Fibroblast of skin of right biceps (primary cell): ENCODE data around the gene ATE1.
"Not testable (repeated sequence)": the region's sequence is repeated elsewhere in the genome, so short reads cannot be mapped to it uniquely, and the experiment has no call there.

Experiments used
- DNase-seq: peaks from one replicate; pipeline ENCODE4 v3.0.0-alpha.2; 2013

ATE1 gene

DNA sequence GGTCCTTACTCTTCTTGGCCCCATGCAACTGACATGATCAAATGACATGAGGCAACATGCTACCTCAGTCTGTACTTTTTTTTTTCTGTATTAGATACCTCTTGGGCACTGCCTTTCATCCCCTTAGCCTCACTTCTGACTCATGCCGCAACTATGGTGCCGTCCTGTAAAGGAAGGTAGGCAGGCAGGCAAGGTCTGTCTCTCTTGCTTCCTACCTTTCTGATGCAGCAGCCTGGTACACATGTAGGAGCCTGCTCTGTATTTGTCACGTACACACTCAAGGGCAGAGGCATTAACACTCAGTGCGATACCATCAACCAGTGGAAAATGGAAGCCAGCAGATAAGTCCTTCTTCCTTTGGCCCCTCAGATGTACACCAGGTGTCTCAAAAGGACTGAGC is 146.7 kb downstream of the ATE1 start:
- DNase-seq, result no peak

DNA sequence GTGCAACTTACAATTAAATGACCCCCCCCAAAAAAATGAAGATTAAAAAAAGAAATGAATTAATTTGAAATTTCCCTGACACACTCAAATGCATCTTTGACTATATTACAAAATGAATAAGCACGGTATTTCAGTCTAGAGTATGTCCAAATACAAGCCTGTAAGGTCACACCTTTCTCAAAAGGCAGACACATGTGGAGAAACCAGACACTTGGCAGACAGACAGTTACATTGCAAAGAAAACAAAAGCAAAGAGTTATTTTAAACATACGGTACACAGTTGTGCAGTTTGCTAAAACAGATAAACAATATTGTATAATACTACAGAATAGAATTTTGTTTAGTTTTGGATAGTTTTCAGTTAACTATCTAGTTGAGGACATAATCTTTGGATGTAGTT is 153.0 kb downstream of the ATE1 start:
- no peak for DNase-seq

DNA sequence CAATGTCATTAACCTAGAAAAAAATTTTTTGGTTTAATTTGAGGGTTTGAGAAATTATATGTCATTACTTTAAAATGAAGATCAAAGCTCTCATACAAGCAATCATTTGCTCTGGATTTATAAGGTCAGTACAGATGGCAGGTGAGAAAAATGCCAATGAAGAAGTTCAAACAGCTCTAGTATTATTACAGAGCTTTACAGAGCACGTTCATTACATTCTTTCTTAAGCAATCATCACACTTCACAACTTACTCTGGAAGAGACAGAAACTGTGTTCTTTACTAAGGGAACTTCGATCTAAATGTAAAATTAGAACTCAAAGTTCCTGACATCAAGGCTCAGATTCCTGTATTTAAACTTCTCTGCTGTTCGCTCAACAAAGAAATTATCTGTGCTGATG is 153.4 kb downstream of the ATE1 start:
- peak; percentile 28 for DNase-seq

DNA sequence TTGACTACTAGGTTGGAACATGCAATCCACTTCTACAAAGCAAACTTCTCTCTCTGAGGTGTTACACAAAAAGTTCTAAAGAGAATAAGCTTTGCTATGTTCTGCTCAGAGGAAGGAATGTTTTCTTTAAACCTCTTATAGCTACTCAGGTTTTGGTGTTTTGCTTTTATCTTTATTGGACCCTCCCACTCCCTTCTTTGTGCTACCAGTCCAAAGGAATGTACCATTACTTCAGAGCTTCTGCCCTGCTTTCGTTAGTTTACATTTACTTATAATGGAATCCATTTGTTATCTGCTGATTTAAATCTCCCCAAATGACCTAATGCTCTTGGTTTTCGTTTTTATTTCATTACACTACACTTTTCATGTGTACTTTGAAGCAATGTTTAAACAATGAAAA is 154.9 kb downstream of the ATE1 start:
- peak; percentile 54 for DNase-seq

DNA sequence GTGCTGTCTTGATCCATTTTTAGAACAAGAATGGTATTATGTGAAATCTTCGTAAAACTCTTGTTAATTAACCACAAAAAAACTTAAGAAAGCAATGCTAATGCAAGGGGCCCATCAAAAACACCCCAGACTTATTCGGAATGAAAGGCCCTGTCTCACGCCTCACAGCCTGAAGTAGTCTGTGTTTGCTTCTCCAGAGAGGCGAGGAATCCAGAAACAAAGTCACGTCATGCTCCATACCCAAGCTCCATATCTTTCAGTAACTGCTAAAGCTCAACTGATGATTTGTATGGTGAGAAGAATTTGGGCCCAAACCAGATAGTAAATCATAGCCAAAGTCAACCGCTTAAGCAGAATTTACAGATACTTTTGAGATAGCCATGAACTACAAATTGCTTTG is 155.4 kb downstream of the ATE1 start:
- DNase-seq, result peak; percentile 87

DNA sequence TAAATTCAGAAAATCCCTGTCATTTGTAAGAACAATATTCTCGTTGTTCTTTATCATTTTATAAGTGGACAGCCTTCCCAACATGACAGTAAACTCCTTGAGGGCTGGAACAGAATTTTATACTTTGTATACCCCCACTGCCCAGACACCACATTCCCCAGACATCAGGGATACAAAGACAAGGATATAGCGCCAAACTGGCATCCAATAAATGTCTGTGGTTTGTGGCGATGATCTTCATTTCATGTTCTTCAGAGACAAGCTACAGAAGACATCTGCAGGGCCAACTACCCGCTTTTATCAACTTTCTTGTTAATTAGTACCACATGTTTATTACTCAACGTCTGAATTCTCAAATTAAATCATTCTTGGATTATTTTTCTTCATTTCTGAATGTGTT is 155.9 kb downstream of the ATE1 start:
- DNase-seq, result peak; percentile 88

DNA sequence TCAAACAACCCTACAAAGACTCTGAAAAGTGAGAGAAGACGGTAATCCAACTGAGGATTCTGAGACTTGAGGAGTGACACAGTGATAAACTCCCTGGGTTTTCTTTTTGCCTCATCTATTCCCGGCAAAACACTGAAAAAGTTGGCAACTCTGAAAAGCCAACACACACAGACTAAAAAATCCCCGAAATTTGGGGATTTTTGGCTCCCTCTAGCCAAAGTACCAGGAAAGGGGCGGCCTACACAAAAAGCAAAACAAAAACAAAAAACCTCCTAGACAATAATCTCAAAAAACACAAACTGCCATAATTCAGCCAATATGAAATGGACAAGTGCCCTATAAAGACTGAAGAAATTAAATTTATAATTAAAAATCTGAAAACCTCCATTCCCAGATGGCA is 161.4 kb downstream of the ATE1 start:
- DNase-seq, result no peak

DNA sequence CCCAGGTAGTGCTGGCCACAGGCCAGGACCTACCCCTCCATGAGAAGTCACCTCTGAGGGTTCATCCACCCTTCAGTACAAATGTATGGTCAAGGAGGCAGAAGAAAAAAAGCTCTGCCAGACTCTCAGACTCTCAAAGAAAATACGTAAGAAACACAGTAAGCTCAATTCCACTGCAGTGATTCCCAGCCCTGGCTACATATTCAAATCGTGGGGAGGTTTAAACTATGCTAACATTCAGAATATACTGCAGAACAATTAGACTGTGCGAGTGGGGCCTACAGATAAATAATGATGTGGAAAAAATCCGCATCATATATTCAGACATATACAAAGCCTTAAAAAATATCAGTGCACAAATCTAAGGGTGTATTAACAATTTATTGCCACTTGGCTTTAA is 162.6 kb downstream of the ATE1 start:
- no peak for DNase-seq

DNA sequence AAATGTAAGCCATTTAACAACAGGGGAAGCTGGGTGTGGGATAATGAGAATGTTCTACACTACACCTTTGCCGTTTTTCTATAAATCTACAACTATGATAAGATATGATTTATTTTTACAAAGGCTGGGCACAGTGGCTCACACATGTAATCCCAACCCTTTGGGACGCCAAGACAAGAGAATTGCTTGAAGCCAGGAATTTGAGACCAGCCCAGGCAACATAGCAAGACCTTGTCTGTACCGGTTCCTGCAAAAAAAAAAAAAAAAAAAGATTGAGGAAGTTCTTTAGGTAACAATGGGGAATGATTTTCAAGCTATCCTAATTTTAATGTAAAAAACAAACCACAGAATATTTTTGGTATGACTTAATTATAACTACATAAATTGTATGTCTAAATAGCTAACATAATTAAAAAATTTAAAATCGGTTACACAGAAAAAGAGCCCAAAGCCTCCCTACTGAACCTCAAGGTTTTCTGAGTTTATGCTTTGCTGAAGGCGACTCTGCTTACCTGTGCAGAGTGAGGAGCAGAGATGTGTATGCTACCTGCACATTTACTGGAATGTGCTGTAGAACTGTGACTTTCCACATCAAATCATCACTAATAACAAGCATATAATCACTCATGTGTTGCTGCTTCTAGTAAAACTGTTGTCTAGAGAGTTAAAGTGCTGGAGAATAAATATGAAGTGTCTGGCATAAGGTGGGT is 163.4 kb downstream of the ATE1 start:
- DNase-seq, result no peak

DNA sequence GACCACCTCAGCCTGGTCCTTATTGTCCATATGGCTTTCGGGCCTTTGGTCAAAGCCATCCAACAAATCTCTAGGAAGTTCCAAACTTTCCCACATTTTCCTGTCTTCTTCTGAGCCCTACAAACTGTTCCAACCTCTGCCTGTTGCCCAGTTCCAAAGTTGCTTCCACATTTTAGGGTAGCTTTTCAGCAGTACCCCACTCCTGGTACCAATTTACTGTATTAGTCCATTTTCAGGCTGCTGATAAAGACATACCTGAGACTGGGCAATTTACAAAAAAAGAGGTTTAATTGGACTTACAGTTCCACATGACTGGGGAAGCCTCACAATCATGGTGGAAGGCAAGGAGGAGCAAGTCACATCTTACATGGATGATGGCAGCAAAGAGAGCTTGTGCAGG is 170.6 kb downstream of the ATE1 start:
- DNase-seq, result not testable (repeated sequence)

DNA sequence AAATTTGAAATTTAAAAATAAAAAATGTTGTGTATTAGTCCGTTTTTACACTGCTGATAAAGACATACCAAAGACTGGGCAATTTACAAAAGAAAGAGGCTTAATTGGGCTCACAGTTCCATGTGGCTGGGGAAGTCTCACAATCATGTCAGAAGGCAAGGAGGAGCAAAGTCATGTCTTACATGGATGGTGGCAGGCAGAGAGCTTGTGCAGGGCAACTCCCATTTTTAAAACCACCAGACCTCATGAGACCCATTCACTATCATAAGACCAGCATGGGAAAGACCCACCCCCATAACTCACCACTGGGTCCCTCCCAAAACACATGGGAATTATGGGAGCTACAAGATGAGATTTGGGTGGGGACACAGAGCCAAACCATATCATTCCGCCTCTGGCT is 172.3 kb downstream of the ATE1 start:
- not testable (repeated sequence) for DNase-seq

DNA sequence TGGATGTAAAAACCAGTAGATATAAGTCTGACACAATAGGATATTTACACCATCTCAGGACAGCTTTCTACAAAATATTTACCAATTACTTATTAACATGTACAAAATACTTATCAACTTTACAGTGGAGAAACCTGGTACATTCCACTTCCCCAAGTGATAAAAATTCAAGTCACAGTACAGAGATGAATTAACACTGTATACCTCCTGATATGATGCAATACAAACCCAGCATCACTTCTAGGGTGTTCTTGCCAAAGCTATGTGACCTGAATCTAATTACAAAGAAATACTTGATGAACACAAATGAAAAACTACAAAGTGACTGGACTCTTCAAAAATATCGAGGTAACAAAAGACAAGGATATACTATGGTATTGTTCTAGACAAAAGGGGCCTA is 173.2 kb downstream of the ATE1 start:
- no peak for DNase-seq

DNA sequence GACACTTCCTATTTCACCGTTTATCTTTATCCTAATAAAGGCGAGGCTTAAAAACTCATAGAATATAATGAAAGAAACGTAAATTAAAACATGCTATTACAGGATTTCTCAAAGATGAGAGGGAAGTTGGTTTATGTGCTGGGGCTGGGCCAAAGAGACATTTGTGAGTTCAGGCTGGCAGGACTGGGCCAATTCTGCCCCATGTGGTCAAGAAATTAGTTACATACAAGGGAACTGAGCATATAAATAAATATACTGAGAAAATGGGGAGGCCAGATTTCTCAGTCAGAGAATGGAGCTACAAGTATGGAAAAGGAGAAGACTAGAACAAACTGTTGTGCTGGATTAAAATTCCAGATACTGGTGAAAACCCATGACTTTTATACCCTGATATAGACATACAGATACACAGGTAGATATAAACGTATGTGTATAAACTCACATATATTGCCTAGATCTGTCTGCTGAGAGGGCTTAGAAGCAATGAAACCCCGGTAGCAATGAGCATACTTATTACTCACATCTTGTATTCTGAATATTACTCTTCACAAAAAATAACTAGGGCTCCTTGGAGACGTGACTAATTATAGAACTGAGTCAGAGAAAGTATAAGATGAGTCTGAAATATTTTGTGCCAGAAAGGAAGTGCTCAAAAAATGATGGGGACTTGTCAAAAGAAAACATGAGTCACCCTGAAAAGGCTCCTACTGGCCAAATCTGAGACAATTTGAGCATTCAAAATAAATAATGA is 173.9 kb downstream of the ATE1 start:
- DNase-seq, result peak; percentile 94

DNA sequence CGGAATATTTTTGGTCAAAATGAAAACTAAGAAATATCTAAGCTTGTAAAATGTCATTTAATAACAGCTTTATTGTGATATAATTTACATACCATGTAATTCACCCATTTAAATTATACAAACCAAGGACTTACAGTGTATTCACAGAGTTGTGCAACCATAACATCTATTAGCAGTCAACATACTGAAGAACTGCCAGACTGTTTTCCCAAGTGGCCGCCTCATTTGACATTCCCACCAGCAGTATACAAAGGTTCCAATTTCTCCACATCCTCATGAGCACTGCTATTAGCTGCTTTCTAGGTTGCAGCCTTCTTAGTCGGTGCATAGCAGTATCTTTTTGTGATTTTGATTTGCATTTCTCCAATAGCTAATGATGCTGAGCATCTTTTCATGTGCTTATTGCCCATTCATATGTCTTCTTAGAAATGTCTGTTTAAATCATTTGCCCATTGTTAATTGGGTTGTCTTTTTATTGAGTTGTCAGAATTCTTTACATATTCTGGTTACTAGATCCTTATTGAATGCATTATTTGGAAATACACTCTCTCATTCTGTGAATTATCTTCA is 176.6 kb downstream of the ATE1 start:
- DNase-seq, result no peak

DNA sequence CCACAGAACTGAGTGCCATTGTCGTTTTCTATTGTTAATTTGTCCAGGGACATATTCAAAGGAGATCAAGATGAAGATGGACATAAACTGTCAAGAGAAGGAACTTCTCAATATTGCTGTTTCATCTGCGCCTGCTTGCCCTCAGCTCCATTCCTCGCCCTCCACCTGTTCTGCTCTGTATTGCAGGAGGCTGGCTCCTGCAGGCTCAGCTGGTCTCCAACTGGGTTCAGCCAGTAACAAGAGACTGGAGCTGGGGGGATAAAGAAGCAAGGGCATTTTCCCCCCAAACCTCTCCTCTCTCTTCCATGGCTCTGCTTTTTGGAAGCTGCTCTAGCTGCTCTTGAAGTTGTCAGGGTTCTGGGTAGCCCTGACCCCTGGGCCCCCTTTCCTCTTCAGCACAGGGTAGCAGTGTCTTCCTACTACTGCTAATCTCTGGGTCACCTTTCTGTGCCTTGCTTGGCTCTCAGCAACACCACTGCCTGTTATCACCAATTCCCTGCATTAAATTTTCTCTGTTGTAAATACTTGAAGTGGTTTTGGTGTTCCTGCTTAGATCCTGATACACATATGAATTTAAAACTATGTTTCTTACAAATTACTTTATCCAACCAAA is 180.6 kb downstream of the ATE1 start:
- no peak for DNase-seq

DNA sequence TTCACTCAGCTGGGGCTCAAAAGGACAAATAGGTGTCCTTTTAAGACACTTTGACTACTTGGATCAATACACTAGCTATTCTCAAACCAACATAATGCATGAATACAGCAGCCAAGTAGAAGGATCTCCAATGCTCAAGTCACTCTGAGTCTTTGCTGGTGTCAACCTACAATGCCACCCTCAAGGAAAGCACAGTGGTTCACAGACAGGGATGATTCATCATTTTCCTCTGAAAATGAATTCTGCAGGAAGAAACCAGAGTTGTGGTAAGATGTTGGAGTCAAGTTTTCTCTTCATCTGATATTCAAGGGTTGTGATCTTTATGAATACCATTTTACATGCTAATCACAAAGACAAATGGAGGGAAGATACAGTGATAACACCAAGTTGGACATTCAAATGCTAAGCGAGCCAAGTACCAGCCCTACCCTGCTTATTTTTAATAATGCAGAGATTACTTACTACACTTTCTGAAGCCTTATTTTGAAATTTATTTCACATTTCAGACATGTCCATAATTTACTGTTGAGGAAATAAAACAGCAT is 186.5 kb downstream of the ATE1 start:
- peak; percentile 19 for DNase-seq

DNA sequence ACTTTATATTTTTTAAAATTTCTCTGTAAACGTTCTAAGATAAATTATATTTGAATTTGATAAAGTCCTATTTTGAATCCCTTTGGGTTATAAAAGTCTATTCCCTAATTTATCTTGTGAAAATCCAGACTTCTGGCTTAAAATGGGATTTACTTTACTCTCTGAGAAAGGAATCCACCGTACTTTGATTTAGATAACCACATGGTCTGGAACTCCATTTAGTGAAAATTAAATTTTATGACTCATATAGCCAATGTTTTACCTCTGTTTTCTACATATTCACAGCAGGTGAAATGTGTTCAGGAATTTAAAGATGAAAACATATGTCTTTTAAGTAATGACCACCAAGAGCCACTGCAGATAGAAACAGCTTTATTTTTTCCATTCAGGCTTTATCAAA is 187.8 kb downstream of the ATE1 start:
- DNase-seq, result no peak

DNA sequence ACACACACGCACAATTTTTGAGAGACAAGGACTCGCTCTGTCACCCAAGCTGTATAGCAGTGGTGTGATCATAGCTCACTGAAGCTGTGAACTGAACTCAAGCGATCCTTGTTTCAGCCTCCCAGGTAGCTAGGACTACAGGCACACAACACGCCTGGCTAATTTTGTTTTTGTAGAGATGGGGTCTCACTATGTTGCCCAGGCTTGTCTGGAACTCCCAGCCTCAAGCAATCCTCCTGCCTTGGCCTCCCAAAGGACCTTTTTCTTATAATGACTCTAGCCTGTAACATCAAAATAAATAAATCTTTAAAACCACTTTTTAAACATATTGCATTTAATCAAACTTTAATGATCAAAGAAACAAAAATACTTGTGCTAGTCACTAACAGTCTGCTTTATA is 188.7 kb downstream of the ATE1 start:
- no peak for DNase-seq

DNA sequence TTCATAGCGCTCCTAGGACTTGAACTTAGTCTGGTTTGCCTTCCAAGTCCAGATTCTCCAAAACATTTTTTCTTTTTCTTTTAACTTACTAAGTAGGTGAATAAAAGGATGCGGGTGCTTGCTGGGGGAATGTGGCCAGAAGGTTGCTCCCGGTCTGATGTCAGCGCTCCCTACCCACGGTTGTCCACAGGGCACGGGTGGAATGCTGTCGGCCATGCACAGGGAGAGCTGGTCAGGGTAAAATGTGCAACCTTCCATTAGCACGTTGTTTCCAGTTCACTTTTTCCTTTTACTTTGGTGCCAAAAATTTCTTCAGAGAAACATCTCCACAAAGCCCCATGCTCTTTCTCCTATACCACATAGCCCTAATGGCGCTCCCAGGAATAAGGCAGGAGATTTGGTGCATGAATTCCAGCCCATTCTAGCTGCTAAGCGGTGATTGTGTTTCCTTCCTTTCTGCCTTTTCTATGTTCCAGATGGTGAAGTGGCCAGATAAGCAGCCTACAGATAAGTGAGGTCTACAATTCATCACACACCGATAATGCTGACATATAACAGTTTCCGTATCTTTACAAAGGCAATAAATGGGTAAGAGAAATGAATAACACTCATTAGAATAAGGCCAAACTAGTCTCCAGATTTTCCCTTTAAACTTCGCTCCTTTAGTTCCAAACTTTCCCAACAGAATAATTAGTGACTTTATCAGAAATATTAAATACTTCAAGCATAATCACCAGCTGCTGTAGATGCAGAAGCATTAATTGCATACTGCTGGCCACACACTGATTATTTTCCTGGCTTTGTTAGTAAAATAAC is 191.3 kb downstream of the ATE1 start:
- no peak for DNase-seq

DNA sequence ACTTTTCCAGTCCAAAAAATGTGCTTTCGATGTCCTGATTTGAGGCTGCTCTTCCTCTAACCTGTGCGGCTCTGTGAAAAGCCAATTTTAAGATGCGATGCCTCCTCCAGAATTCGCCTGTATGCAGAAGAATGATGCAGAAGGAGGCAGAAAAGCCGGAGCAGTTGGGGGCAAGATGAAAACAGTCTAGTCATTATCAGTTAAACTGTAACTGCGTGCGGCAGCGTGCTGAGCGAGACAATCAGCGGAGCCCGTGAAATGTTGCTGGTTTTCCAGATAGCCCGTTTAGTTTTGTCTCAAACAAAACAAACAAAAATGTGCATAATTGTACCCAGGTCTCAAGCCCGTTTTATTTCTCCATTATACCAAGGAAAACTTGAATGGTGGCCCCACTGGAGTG is 192.6 kb downstream of the ATE1 start:
- DNase-seq, result no peak

DNA sequence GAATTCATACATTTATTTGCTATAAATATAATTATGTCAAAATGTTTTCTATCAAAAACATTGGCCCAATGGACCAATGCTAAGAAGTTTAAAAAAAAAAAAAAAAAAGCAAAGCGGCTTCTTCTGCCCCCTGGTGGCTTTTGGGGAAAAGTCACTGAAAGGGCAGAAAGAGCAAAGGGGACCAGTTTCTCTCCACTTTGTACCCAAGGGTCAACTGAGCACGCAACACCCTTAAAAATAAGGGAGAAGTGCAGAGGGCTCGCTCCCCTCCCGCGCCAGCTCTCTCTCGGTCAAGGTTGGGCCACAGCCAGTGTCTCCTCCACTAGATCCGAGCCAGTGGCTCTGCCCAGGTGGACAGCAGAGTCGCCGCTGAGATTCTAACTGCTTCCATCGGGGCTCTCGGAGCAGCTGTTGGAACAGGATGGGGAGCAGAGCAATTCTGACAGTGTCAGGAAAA is 193.2 kb downstream of the ATE1 start:
- no peak for DNase-seq

DNA sequence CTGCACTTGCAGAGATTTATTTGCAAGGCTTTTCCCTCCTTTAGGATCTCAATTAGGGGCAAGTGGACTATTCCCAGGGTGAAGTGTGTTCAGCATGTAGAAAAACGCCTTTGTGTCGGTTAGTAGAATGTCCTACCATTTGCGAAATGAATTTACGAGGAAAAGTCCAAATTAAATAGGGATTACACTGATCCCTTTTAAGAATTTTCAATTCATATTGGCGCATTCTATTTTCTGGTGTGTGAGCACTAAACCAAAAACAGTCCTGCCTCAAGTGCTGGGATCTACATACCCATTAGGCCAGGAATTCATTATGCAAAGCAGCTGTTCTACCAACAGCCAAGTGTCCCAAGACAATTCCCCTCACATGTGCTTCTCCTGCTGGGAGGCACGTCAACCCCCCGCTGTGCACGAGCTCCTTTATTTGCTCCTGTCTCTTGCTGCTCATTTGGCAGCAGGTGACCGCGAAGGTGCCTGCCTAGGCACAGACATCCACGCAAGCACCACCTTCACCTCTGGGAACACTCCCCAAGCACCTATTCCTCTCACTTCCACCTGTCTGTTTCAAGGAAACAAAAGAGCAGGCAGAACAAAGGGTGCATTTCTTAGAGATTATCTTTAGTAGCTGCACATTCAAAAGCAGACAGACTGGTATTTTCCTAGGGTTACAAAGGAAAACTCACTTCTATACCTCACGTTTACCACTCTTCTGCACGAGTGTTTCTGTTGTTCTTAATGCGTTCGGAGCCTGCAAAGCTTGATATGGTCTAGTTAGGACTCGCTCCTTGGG is 195.0 kb downstream of the ATE1 start:
- no peak for DNase-seq
